ENCODE data around the gene GSG1L2.

The GSG1L2 gene

DNA sequence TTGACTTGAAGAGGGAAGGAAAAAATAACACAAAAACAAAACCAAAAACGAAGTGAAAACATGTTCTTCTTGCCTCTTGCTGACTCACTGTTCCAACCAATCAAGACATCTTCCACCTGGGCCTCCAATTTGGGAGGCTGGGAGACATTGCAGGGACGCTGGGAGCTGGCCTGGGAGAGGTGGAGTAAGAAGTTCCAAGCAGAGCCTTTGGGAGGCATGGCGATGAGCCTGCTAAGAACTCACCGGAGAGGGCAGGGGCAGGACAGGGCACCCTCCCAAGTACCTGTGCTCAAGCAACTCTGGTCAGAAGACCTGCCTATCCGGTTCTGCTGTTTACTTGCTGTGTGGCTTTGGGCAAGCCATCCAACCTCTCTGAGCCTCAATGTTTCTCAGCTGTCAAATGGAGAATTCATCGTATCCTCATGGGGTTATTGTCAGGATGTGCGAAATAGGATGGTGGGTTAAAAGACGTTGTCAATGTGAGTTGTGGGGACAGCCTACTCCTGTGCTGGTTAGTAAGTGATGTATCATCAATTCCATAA lies 3.0 kb upstream of the GSG1L2 start:
- DNase-seq, result no peak

GRCh38 chr17:9824094-9824493 lies 2.2 kb upstream of the GSG1L2 start:
- DNase-seq, result no peak

DNA sequence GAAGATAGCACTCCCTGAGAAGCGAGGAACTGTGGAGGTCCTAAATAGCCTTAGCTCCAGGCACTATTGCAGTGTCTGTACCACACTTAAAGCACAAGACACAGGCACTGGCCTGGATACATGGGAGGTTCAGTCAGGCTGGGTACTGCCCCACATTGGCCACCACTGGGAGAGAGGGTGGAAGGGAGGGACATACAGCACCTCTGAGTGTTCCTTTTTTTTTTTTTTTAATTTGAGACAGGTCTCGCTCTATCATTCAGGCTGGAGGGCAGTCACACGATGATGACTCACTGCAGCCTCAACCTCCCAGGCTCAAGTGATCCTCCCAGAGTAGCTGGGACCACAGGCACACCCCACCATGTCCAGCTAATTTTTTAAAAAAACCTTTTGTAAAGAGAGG lies 1.4 kb downstream of the GSG1L2 start:
- no peak for DNase-seq

GRCh38 chr17:9818760-9819159 lies 3.1 kb downstream of the GSG1L2 start:
- no peak for DNase-seq

GRCh38 chr17:9817086-9817485 lies 4.8 kb downstream of the GSG1L2 start:
- DNase-seq, result peak; percentile 26

- no peak for DNase-seq
Measured at GRCh38 chr17:9816472-9816871, 5.4 kb downstream of the GSG1L2 start.

DNA sequence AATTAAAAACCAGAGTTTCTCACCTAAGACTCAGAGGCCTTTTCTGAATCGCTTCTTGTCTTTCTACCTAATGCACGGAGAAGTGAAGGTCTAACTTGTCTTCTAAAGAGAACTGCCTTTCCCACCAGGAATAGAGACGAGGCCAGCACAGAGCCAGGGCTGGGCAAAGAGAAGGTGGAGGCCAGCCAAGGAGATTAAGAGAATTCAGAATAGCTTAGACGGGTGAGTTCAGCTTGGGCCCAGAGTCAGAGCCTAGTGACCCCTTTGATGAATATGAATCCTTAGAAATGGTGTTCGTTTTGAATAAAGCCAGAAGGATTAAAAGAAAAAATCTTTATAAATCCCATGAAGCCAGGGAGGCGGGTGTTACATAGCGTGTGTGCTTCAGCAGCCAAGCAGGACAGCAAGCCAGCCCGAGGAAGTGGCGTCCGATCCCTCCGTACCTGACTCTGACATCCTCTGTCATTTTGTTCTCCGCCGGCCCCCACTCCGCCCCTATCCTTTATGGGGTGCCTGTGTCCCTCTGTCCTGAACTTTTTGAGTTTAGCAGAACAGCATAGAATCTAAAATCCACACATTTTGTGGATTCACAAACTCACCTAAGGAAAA lies 7.4 kb downstream of the GSG1L2 start:
- DNase-seq, result no peak

- DNase-seq, result no peak
Measured at GRCh38 chr17:9813166-9813565, 8.7 kb downstream of the GSG1L2 start.

DNA sequence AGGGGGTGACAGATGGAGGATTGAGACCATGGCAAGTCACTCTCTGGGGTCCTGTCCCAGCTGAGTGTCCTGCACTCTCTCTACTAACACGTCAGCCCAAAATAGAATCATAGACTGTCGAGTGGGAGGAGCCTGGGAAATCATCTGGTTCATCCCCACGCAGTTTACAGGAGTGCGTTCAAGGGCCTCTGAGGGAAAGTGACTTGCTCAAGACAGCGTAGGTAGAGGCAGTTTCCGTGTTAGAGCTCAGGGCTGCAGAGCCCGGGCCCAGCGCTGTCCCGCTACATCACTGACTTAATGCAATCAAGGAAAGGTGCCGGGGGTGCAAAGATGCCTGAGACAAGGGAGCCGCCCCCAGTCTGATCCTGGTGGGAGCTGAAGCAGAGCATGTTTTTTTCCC lies 10.3 kb downstream of the GSG1L2 start:
- no peak for DNase-seq

DNA sequence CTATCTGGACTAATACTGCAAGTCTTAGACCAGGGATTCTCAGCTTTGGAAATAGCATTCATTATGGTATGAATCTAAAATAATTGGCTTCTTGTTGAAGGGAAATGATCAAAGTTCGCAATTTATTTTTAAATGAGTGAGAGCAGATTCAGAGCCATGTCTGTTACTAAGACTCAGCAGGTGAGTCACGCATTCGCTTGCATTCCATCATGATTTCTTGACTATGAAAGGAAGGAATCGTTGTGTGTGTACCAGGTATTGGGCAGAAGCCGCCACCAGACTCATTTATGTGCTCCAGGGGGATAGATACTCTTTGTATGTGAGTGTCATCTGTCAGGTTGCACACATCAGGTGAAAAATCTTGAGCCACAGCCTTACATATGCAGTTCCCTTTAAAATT lies 10.8 kb downstream of the GSG1L2 start:
- no peak for DNase-seq

DNA sequence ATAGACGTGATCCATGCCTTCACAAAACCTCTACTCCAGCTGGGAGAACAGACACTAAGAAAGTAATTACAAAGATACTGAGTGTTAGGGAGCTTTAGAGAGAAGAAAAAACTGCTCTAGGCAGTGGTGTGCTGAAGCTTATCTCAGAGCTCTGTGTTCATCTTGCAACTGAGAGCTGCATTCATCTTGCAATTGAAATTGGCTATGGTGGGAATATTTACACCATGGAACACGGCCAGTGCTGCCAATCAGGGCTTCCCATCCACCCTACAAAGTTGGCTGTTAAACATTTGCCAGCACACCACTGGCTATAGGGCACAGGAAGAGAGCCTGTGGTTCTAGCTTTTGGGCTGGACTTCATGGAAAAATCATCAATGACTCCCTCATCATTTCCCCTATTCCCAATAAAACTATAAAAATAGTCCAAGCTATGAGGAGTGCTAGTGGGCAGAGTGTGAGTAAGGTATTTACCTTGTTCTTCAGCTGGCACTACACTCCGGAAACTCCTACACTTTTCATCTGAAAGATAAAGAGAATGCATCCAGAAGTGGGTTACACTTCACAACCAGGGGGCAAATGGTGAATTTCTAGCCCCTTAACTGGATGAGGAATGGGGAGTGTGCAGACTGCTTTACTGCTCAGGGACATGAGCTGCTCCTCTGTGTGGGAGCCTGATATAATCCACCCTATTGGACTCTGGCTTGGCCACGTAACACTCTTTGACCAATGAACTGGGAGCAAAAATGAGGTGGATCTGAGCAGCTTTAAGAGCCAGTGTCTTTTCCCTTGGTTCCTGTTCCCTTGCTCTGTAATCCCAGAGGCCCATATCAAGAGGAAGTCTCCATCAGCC lies 11.6 kb downstream of the GSG1L2 start:
- DNase-seq, result no peak

DNA sequence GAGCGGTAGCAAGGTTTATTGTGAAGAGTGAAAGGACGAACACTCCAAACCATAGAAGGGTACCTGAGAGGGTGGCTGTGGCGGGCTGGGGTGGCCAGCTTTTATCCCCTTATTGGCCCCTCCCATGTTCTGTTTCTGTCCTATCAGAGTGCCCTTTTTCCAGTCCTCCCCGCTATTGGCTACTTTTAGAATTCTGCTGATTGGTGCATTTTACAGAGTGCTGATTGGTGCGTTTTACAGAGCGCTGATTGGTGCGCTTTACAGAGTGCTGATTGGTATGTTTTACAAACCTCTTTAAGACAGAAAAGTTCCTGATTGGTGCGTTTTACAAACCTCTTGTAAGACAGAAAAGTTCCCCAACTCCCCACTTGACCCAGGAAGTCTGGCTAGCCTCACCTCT lies 12.5 kb downstream of the GSG1L2 start:
- no peak for DNase-seq

DNA sequence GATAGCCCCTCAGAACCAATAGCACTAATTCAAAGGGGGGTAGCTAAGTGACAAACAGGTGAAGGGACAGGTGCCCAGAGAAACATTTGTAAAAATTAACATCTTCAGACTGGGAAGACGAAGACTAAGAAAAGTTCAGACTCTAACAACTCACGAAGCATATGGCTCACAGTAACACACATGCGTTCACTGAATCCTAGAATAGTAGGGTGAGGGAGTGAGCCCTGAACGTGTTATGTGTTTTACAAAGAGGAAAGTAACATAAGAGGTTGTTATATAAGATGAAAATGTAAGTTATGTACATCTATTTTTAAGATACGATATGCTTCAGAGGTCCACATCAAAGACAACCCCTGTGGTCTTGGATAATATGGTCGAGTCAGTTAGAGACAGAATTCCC lies 15.2 kb downstream of the GSG1L2 start:
- DNase-seq, result no peak

DNA sequence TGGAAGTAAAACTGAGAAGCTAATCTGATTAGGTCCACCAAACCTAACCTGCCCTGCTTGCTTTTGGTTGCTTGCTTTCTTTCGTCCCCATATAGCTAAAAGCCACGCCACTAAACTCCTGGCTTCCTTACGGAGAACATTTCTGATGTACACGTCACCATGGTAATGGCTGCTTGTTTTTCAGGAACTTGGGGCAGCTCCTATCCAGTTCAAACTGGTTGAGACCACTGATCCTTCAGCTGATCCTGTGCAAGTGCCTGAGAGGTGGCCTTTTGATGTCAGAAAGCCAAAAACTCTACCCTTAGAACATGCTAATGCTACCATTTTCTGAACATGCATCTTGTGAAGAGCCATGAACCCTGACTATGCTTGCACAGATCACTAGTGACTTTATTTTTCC lies 16.1 kb downstream of the GSG1L2 start:
- DNase-seq, result no peak

- no peak for DNase-seq
Measured at GRCh38 chr17:9802697-9803096, 19.2 kb downstream of the GSG1L2 start.

- DNase-seq, result no peak
Measured at GRCh38 chr17:9802294-9802693, 19.6 kb downstream of the GSG1L2 start.

- no peak for DNase-seq
Measured at GRCh38 chr17:9801505-9801904, 20.4 kb downstream of the GSG1L2 start.

DNA sequence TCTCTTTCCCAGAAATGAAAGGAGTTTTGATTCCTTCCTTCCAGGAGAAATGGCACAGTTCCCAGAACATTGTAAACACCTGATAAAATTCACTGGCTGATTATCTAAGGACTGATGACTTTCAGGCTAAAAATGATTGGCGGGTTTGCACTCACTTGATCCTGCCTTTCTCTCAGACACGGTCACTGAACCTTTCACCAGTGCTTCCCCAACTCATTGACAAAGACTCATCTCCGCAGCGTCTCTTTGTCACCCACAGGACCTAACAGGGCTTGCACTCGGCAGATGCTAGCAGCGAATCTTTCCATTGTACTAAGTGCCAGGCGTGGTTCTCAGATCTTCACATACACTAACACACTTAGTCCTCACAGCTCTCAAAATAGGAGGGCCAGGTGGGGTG lies 23.2 kb downstream of the GSG1L2 start:
- DNase-seq, result no peak

GRCh38 chr17:9798008-9798407 lies 23.9 kb downstream of the GSG1L2 start:
- no peak for DNase-seq

GRCh38 chr17:9792181-9792840 lies 29.6 kb downstream of the GSG1L2 start:
- DNase-seq, result no peak

- no peak for DNase-seq
Measured at GRCh38 chr17:9790889-9791876, 30.7 kb downstream of the GSG1L2 start, which contains the start of gene DHRS7C. Gene DHRS7C (minus strand): TSS chr17:9791592. CDS start chr17:9791284, 308 bp downstream.

GRCh38 chr17:9790316-9790715 lies 31.6 kb downstream of the GSG1L2 start:
- DNase-seq, result no peak
